ENCODE data around the gene EEF1A2. TPM values are rescaled to one million over a fixed set of nuclear protein-coding genes. Genes with fewer than 3 reads are reported as not detected.

EEF1A2 gene
- total and polyA plus RNA-seq, 8 donors = 0.27 to 0.62 (median 0.39) TPM

- Histone ChIP-seq H3K4me1 (peaks cover 13 to 31% of the 10 kb centered on the region in 2 donors), H3K9me3 (no peaks in the 10 kb centered on the region), H3K36me3 (no peaks in the 10 kb centered on the region), H3K27ac (peak within 1 kb of the TSS; percentile 85 to 89), H3K4me3 (peak within 1 kb of the TSS; percentile 25 to 42), H3K27me3 (peaks cover 0 to 41% of the 10 kb centered on the region in 2 donors)
- DNase-seq = peak in 2 of 4 donors; percentile 88 to 94
- intact Hi-C loops (cut with DNase I) = no loop called here
- peak; percentile 69 for ATAC-seq
- no peak for TF ChIP-seq CTCF (IDR thresholded peaks at IDR 0.05)
Measured at GRCh38 chr20:63536997-63537524, 38.2 kb upstream of the EEF1A2 start, which contains the start of gene PTK6. PTK6 (minus strand) TSS chr20:63537376; CDS start chr20:63537314, 62 bp downstream.

- peaks cover 13 to 31% of the 10 kb centered on the region in 2 donors for H3K4me1 ChIP-seq
- DNase-seq = peak in 1 of 4 donors; percentile 82
- no peaks in the 10 kb centered on the region for H3K9me3 ChIP-seq
- no peaks in the 10 kb centered on the region for H3K36me3 ChIP-seq
- ATAC-seq = no peak
- intact Hi-C loops (cut with DNase I) = no loop called here
- H3K4me3 ChIP-seq = peak overlapping the region; percentile 25 to 42
- H3K27me3 ChIP-seq = peaks cover 0 to 41% of the 10 kb centered on the region in 2 donors
- no peak for TF ChIP-seq CTCF (IDR thresholded peaks at IDR 0.05)
- H3K27ac ChIP-seq = peak overlapping the region in 1 of 2 donors; percentile 85
Measured at GRCh38 chr20:63536241-63536977, 37.5 kb upstream of the EEF1A2 start.

GRCh38 chr20:63534831-63535651 lies 36.2 kb upstream of the EEF1A2 start:
- no peaks in the 10 kb centered on the region for H3K36me3 ChIP-seq
- peak in 1 of 4 donors; percentile 65 for DNase-seq
- TF ChIP-seq CTCF (IDR thresholded peaks at IDR 0.05) = no peak
- H3K4me1 ChIP-seq = peaks cover 13 to 31% of the 10 kb centered on the region in 2 donors
- intact Hi-C loops (cut with DNase I) = no loop called here
- ATAC-seq = no peak
- H3K9me3 ChIP-seq = no peaks in the 10 kb centered on the region
- no peak overlapping the region for H3K4me3 ChIP-seq
- no peak overlapping the region for H3K27ac ChIP-seq
- peaks cover 0 to 50% of the 10 kb centered on the region in 2 donors for H3K27me3 ChIP-seq

DNA sequence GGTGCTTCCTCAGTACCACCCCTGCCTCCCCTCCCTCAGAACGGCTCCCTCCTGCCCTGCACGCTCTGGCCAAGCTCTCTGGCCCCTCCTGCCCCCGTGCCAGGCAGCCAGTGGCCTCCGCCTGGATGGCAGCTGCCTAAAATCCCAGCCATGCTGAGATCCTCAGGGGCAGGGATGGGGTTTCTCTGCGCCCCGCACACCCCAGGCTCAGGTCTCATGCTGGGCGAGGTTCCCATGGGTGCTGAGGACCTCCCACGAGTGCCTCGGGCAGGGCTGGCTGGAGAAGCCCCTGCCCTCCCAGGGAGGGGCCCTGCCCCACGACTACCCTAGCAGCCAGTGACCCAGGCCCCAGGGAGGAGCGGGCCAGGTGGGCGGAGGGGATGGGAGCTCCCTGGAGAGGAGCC lies 35.5 kb upstream of the EEF1A2 start:
- no peak for TF ChIP-seq CTCF (IDR thresholded peaks at IDR 0.05)
- Histone ChIP-seq H3K27me3 (peaks cover 0 to 54% of the 10 kb centered on the region in 2 donors), H3K4me1 (peaks cover 13 to 31% of the 10 kb centered on the region in 2 donors), H3K9me3 (no peaks in the 10 kb centered on the region), H3K27ac (no peak overlapping the region), H3K36me3 (no peaks in the 10 kb centered on the region), H3K4me3 (no peak overlapping the region)
- intact Hi-C loops (cut with DNase I) = no loop called here
- DNase-seq = peak in 1 of 4 donors; percentile 80
- ATAC-seq = no peak

Data from left lung (tissue), 10 donors.